ENCODE data around the gene ATP6V1G3. TPM values are rescaled to one million over a fixed set of nuclear protein-coding genes. Genes with fewer than 3 reads are reported as not detected.
"Not testable (repeated sequence)": the region's sequence is repeated elsewhere in the genome, so short reads cannot be mapped to it uniquely, and the experiment has no call there.

The ATP6V1G3 gene
- polyA plus RNA-seq (2013, experiment 1 of 2) = 0.28 TPM
- polyA plus RNA-seq (2013, experiment 2 of 2) = 0.11 TPM

GRCh38 chr1:198540580-198540979, at the start of gene ATP6V1G3:
ATP6V1G3 (minus strand) TSS chr1:198540680; CDS start chr1:198540650, 30 bp downstream.
- DNase-seq = no peak
- Histone ChIP-seq H2BK5ac (ENCODE audit: low read depth, low read length, poor library complexity, severe bottlenecking) (no peak within 1 kb of the TSS), H3K23ac (ENCODE audit: low read length in 2 of 2) (no peak within 1 kb of the TSS), H3K9me3 (ENCODE audit: control insufficient read depth, low read length) (no peaks in the 10 kb centered on the region), H2BK15ac (ENCODE audit: low read depth, poor library complexity, severe bottlenecking) (no peak within 1 kb of the TSS), H3K9ac (ENCODE audit: low read length) (no peak within 1 kb of the TSS), H2AFZ (ENCODE audit: low read depth, low read length) (no peak within 1 kb of the TSS), H2AK5ac (ENCODE audit: low read length, severe bottlenecking) (no peak within 1 kb of the TSS), H2BK120ac (ENCODE audit: low read depth, low read length) (no peak within 1 kb of the TSS), H2BK12ac (ENCODE audit: low read length in 2 of 2) (no peak within 1 kb of the TSS), H3K36me3 (ENCODE audit: control insufficient read depth in 1 of 2, insufficient read depth in 2 of 2, low read depth in 1 of 2, low read length in 2 of 2) (no peaks in the 10 kb centered on the region), H3K27me3 (ENCODE audit: control insufficient read depth in 1 of 2, insufficient read depth in 1 of 2, low read length in 2 of 2) (no peaks in the 10 kb centered on the region), H3K4me1 (ENCODE audit: control insufficient read depth, insufficient read depth, low read depth, low read length) (no peaks in the 10 kb centered on the region), H3K14ac (ENCODE audit: low read length in 2 of 2) (no peak within 1 kb of the TSS), H3K4me3 (ENCODE audit: insufficient read depth in 1 of 2, low read depth in 1 of 2, low read length in 2 of 2) (no peak within 1 kb of the TSS), H3K18ac (ENCODE audit: low read depth in 1 of 2, low read length in 2 of 2) (no peak within 1 kb of the TSS), H4K91ac (ENCODE audit: low read length) (no peak within 1 kb of the TSS), H3K4ac (ENCODE audit: low read depth in 1 of 2, low read length in 2 of 2) (no peak within 1 kb of the TSS), H3K4me2 (ENCODE audit: low read length, poor library complexity, severe bottlenecking) (no peak within 1 kb of the TSS), H3K79me1 (replicated peaks; ENCODE audit: low read length, poor library complexity, severe bottlenecking) (no peaks in the 10 kb centered on the region), H3K27ac (ENCODE audit: low read length, poor library complexity, severe bottlenecking) (no peak within 1 kb of the TSS), H4K8ac (ENCODE audit: low read length) (no peak within 1 kb of the TSS)
- 70% methylated on average over 1 of the region's 1 CpG for WGBS

GRCh38 chr1:198588845-198589244, 48.4 kb upstream of the ATP6V1G3 start:
- H2BK5ac ChIP-seq (ENCODE audit: low read depth, low read length, poor library complexity, severe bottlenecking) = no peak overlapping the region
- DNase-seq = no peak
- no peak overlapping the region for H3K18ac ChIP-seq (ENCODE audit: low read depth in 1 of 2, low read length in 2 of 2)

GRCh38 chr1:198584163-198584562, 43.7 kb upstream of the ATP6V1G3 start:
- H3K4me2 ChIP-seq (ENCODE audit: low read length, poor library complexity, severe bottlenecking) = no peak overlapping the region
- no peak overlapping the region for H3K27ac ChIP-seq (ENCODE audit: low read length, poor library complexity, severe bottlenecking)
- no peaks in the 10 kb centered on the region for H3K79me1 ChIP-seq (replicated peaks; ENCODE audit: low read length, poor library complexity, severe bottlenecking)
- no peak overlapping the region for H2BK120ac ChIP-seq (ENCODE audit: low read depth, low read length)
- WGBS = 96% methylated on average over 25 of the region's 26 CpGs
- H2BK15ac ChIP-seq (ENCODE audit: low read depth, poor library complexity, severe bottlenecking) = no peak overlapping the region
- H2BK5ac ChIP-seq (ENCODE audit: low read depth, low read length, poor library complexity, severe bottlenecking) = no peak overlapping the region
- no peak overlapping the region for H3K4ac ChIP-seq (ENCODE audit: low read depth in 1 of 2, low read length in 2 of 2)
- H3K9ac ChIP-seq (ENCODE audit: low read length) = no peak overlapping the region
- H3K23ac ChIP-seq (ENCODE audit: low read length in 2 of 2) = no peak overlapping the region
- no peaks in the 10 kb centered on the region for H3K27me3 ChIP-seq (ENCODE audit: control insufficient read depth in 1 of 2, insufficient read depth in 1 of 2, low read length in 2 of 2)
- peaks cover 14% of the 10 kb centered on the region for H3K9me3 ChIP-seq (ENCODE audit: control insufficient read depth, low read length)
- DNase-seq = no peak
- no peak overlapping the region for H2BK12ac ChIP-seq (ENCODE audit: low read length in 2 of 2)
- no peak overlapping the region for H3K14ac ChIP-seq (ENCODE audit: low read length in 2 of 2)
- H3K18ac ChIP-seq (ENCODE audit: low read depth in 1 of 2, low read length in 2 of 2) = no peak overlapping the region
- no peak overlapping the region for H3K4me3 ChIP-seq (ENCODE audit: insufficient read depth in 1 of 2, low read depth in 1 of 2, low read length in 2 of 2)
- no peak overlapping the region for H2AFZ ChIP-seq (ENCODE audit: low read depth, low read length)
- H3K4me1 ChIP-seq (ENCODE audit: control insufficient read depth, insufficient read depth, low read depth, low read length) = no peaks in the 10 kb centered on the region
- H4K91ac ChIP-seq (ENCODE audit: low read length) = no peak overlapping the region
- no peak overlapping the region for H4K8ac ChIP-seq (ENCODE audit: low read length)
- no peaks in the 10 kb centered on the region for H3K36me3 ChIP-seq (ENCODE audit: control insufficient read depth in 1 of 2, insufficient read depth in 2 of 2, low read depth in 1 of 2, low read length in 2 of 2)
- no peak overlapping the region for H2AK5ac ChIP-seq (ENCODE audit: low read length, severe bottlenecking)

More at GRCh38 chr1:198588845-198589244, 48.4 kb upstream of the ATP6V1G3 start:
- Histone ChIP-seq H3K4ac (ENCODE audit: low read depth in 1 of 2, low read length in 2 of 2) (no peak overlapping the region), H2AK5ac (ENCODE audit: low read length, severe bottlenecking) (no peak overlapping the region), H3K9ac (ENCODE audit: low read length) (no peak overlapping the region), H2BK15ac (ENCODE audit: low read depth, poor library complexity, severe bottlenecking) (no peak overlapping the region), H4K8ac (ENCODE audit: low read length) (no peak overlapping the region), H3K79me1 (replicated peaks; ENCODE audit: low read length, poor library complexity, severe bottlenecking) (no peaks in the 10 kb centered on the region), H4K91ac (ENCODE audit: low read length) (no peak overlapping the region), H3K4me2 (ENCODE audit: low read length, poor library complexity, severe bottlenecking) (no peak overlapping the region), H3K9me3 (ENCODE audit: control insufficient read depth, low read length) (peaks cover 23% of the 10 kb centered on the region), H2BK120ac (ENCODE audit: low read depth, low read length) (no peak overlapping the region), H2BK12ac (ENCODE audit: low read length in 2 of 2) (no peak overlapping the region), H3K23ac (ENCODE audit: low read length in 2 of 2) (no peak overlapping the region), H3K27ac (ENCODE audit: low read length, poor library complexity, severe bottlenecking) (no peak overlapping the region), H3K14ac (ENCODE audit: low read length in 2 of 2) (no peak overlapping the region), H3K4me1 (ENCODE audit: control insufficient read depth, insufficient read depth, low read depth, low read length) (no peaks in the 10 kb centered on the region), H3K4me3 (ENCODE audit: insufficient read depth in 1 of 2, low read depth in 1 of 2, low read length in 2 of 2) (no peak overlapping the region), H2AFZ (ENCODE audit: low read depth, low read length) (no peak overlapping the region), H3K36me3 (ENCODE audit: control insufficient read depth in 1 of 2, insufficient read depth in 2 of 2, low read depth in 1 of 2, low read length in 2 of 2) (no peaks in the 10 kb centered on the region), H3K27me3 (ENCODE audit: control insufficient read depth in 1 of 2, insufficient read depth in 1 of 2, low read length in 2 of 2) (no peaks in the 10 kb centered on the region)

- not testable (repeated sequence) for H3K23ac ChIP-seq (ENCODE audit: low read length in 2 of 2); H2BK12ac ChIP-seq (ENCODE audit: low read length in 2 of 2); H2AFZ ChIP-seq (ENCODE audit: low read depth, low read length); H3K9me3 ChIP-seq (ENCODE audit: control insufficient read depth, low read length); H2BK15ac ChIP-seq (ENCODE audit: low read depth, poor library complexity, severe bottlenecking); H2BK120ac ChIP-seq (ENCODE audit: low read depth, low read length); H3K14ac ChIP-seq (ENCODE audit: low read length in 2 of 2); H3K4me3 ChIP-seq (ENCODE audit: insufficient read depth in 1 of 2, low read depth in 1 of 2, low read length in 2 of 2); H3K79me1 ChIP-seq (replicated peaks; ENCODE audit: low read length, poor library complexity, severe bottlenecking); H3K18ac ChIP-seq (ENCODE audit: low read depth in 1 of 2, low read length in 2 of 2); H3K9ac ChIP-seq (ENCODE audit: low read length); H4K8ac ChIP-seq (ENCODE audit: low read length); H3K27ac ChIP-seq (ENCODE audit: low read length, poor library complexity, severe bottlenecking); H2BK5ac ChIP-seq (ENCODE audit: low read depth, low read length, poor library complexity, severe bottlenecking); H3K4ac ChIP-seq (ENCODE audit: low read depth in 1 of 2, low read length in 2 of 2); H4K91ac ChIP-seq (ENCODE audit: low read length); H2AK5ac ChIP-seq (ENCODE audit: low read length, severe bottlenecking); H3K4me2 ChIP-seq (ENCODE audit: low read length, poor library complexity, severe bottlenecking); DNase-seq; H3K4me1 ChIP-seq (ENCODE audit: control insufficient read depth, insufficient read depth, low read depth, low read length); H3K27me3 ChIP-seq (ENCODE audit: control insufficient read depth in 1 of 2, insufficient read depth in 1 of 2, low read length in 2 of 2); H3K36me3 ChIP-seq (ENCODE audit: control insufficient read depth in 1 of 2, insufficient read depth in 2 of 2, low read depth in 1 of 2, low read length in 2 of 2)
- WGBS = 100% methylated on average over 5 of the region's 5 CpGs
Observed at GRCh38 chr1:198583209-198583802, 42.8 kb upstream of the ATP6V1G3 start.

All from mesenchymal stem cell (in vitro differentiated cells and primary cell).